NT2/D1 (cell line): ENCODE data around the gene CD300E.

Experiments used
- SUZ12 ChIP-seq: IDR thresholded peaks from 2 replicates; pipeline ENCODE4 v1.6.1; 2011; ENCODE audit not compliant: insufficient read length, insufficient read depth; ENCODE audit errors: extremely low read depth
- YY1 ChIP-seq: IDR thresholded peaks from 2 replicates; pipeline ENCODE4 v1.6.1; 2011; ENCODE audit not compliant: insufficient read length, insufficient read depth
- ZNF274 ChIP-seq: IDR thresholded peaks from 2 replicates; pipeline ENCODE4 v1.6.1; 2011; ENCODE audit warnings: mild to moderate bottlenecking, low read depth, low read length

DNA sequence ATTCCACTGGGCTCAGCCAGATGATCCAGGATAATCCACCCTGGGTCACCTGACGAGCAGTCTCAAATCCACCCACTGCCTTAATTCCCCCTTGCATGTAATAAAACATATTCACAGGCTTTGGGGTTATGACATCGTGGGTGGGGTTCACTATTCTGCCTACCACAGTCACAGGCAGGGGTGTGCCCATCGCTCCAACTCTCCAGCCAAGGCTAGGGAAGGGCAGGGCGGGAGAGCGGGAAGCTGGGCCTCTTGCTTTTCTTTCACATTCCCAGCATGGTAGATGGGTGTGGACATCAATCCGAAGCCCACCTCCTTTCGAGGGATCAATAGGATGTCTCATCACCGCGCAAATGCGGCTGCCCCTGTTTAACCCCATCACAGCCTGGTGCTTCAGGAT lies 18.8 kb downstream of the CD300E start:
- TF ChIP-seq ZNF274, result no peak
- TF ChIP-seq YY1, result no peak
- TF ChIP-seq SUZ12, result no peak
